Measurements from ENCODE around the gene FXYD5.
"Not testable (repeated sequence)": the region's sequence is repeated elsewhere in the genome, so short reads cannot be mapped to it uniquely, and the experiment has no call there.

Gene FXYD5

DNA sequence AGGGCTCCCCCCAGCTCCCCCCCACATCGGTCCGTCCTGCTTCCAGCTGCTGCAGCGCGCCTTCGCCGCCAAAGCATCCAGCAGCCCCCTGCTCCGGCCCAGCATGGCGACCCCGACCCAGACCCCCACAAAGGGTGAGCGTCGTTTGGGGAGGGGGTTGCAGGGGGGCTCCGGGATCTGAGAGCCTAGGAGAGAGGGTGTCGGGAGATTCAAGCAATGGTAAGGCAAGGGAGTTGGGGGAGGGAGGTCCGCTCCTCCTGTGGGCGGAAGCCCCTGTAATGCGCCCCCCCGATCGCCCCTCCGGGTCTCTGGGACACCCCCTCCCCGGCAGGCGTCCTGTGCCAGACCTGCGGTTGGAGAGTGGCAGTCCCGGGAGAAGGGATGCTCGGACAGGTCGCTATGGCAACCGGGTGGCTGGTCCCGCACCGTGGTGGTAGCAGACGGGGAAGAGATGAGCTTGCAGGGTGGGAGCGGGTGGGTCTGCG is 11.3 kb upstream of the FXYD5 start, which contains the start of gene FXYD7:
Gene FXYD7 (plus strand): TSS at position 25 of the 485 bp plus-strand sequence. CDS start 79 bp downstream, at position 104.
- Histone ChIP-seq H3K4me2 (peak within 1 kb of the TSS; percentile 98), H4K20me1 (no peaks in the 10 kb centered on the region), H3K27ac (no peak within 1 kb of the TSS), H3K9ac (peak within 1 kb of the TSS; percentile 66), H3K36me3 (no peaks in the 10 kb centered on the region), H3K27me3 (peaks cover 11% of the 10 kb centered on the region; the same call in 1 of the 2 replicates), H3K9me3 (no peaks in the 10 kb centered on the region), H3K4me1 (peaks cover 73% of the 10 kb centered on the region), H3K4me3 (peak within 1 kb of the TSS; percentile 65)
- no peak for TF ChIP-seq Cebpa-rat (IDR thresholded peaks at IDR 0.05)

DNA sequence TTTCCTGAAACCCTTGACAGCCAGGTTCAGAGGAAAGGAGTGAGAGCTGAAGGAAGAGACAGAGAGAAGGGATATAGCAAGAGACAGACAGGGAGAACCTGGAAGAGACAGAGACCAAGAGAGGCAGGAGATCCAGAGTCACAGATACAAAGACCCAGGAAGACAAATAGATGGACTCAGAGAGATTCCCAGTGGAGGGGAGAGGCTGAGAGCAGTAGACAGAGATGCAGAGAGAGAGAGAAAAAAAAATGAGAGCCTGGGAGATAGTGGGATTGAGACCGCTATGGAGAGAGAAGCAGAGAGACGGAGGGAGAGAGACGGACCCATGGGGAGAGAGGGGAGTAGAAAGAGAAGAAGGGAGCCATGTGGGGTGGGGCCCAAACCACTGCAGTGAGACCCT is 10.7 kb upstream of the FXYD5 start:
- peaks cover 67% of the 10 kb centered on the region for H3K4me1 ChIP-seq
- peaks cover 11% of the 10 kb centered on the region; the same call in 1 of the 2 replicates for H3K27me3 ChIP-seq
- TF ChIP-seq Cebpa-rat (IDR thresholded peaks at IDR 0.05): no peak
- H3K9ac ChIP-seq: no peak overlapping the region
- H3K4me3 ChIP-seq: no peak overlapping the region
- H3K4me2 ChIP-seq: peak overlapping the region; percentile 96
- H3K9me3 ChIP-seq: no peaks in the 10 kb centered on the region
- no peak overlapping the region for H3K27ac ChIP-seq
- no peaks in the 10 kb centered on the region for H4K20me1 ChIP-seq
- no peaks in the 10 kb centered on the region for H3K36me3 ChIP-seq

DNA sequence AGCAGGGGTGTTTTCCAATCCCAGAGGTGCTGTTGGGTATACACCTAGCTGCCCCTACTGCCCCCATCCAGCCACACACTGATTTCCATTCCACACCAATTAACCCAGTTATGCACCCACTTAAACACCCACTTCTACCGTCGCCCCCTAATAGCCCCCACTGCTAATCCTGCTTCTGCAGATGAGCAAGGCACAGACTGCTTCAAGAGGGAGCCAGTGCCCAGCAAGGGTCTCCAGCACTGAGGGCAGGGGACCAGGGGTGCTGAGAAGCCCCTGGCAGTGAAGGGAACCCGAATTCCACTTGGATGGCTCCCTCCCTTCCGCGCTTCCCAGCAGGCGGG is 10.3 kb upstream of the FXYD5 start:
- H4K20me1 ChIP-seq: no peaks in the 10 kb centered on the region
- no peak overlapping the region for H3K4me3 ChIP-seq
- peaks cover 63% of the 10 kb centered on the region for H3K4me1 ChIP-seq
- peak overlapping the region; percentile 96 for H3K4me2 ChIP-seq
- TF ChIP-seq Cebpa-rat (IDR thresholded peaks at IDR 0.05): no peak
- no peaks in the 10 kb centered on the region for H3K36me3 ChIP-seq
- H3K9ac ChIP-seq: no peak overlapping the region
- H3K27me3 ChIP-seq: peaks cover 11% of the 10 kb centered on the region; the same call in 1 of the 2 replicates
- H3K27ac ChIP-seq: no peak overlapping the region
- H3K9me3 ChIP-seq: no peaks in the 10 kb centered on the region

DNA sequence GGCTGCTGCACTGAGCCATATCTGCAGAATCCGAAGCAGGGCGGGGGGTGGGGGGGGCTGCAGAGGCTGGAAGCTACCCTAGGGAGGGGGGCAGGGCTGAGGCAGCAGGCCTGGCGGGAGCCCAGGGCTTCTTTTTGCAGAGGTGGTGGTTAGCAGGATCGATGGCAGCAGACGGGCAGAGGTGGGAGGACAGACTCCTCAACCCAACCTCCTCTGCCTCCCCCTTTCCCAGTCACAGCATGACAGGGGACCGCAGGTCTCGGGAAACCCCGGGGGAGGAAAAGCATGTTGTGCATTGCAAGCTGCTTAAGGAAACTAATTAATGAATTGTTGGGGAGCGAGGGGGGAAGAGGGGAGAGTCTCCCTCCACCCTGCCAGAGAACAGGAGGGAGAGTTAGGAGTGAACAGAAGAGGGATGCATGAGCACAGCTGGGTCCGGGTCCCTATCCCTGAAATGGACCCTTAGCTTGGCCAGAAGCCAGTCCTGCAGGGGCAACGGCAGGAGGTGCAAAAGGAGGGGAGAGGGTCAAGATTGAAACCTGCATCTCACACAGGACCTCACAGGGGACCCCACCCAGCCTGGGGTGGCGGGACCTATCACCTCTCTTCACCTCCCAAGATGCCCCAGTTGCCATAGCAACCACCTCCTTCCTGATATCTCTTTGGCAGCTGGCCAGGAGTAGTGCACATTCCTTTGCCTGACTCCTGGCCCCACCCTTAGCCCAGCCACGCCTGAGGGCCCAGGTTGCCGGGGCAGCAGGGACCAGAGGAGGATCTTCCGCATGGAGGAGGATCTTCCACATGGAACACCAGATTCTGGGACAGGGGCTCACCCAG is 9.7 kb upstream of the FXYD5 start:
- Histone ChIP-seq H3K36me3 (no peaks in the 10 kb centered on the region), H3K9ac (no peak overlapping the region), H3K9me3 (no peaks in the 10 kb centered on the region), H3K4me3 (no peak overlapping the region), H4K20me1 (no peaks in the 10 kb centered on the region), H3K4me1 (peaks cover 57% of the 10 kb centered on the region), H3K27me3 (peaks cover 11% of the 10 kb centered on the region; the same call in 1 of the 2 replicates), H3K27ac (no peak overlapping the region), H3K4me2 (peak overlapping the region; percentile 96)
- TF ChIP-seq Cebpa-rat (IDR thresholded peaks at IDR 0.05): no peak

DNA sequence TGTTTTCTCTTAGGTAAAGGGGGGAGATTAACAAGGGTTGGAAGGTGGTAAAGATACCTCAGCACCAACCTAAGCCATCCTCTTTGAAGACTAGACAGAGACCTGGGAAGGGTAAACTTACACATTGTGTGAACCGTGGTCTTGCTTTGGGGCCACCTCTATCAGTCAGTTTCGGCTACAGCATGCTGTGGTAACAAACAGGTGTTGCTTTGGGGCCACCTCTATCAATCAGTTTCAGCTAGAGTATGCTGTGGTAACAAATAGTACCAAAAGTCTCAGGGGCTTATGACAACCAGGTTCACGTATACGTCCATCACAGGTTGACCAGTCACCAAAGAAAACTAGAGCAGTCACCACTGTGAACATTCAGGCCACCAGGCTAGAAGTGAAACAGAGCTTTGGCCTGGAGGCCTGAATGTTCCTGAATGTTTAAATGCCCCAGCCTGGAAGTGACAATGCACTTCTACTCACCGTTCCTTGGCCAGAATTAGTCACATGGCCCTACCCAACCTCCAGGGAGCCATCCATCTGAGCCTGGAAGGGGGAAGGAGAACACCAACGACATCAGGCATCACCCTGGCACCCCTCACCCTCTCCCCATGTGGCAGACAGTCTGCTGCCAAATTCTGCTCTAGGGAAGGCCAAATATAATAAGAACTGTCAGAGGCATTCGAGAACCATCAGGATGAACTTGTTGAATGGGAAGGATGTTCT is 7.6 kb upstream of the FXYD5 start:
- Histone ChIP-seq H3K9me3 (no peaks in the 10 kb centered on the region), H3K4me2 (no peak overlapping the region), H3K27me3 (peaks cover 7% of the 10 kb centered on the region; the same call in 1 of the 2 replicates), H3K4me3 (no peak overlapping the region), H3K9ac (no peak overlapping the region), H3K27ac (no peak overlapping the region), H4K20me1 (no peaks in the 10 kb centered on the region), H3K4me1 (peaks cover 44% of the 10 kb centered on the region), H3K36me3 (no peaks in the 10 kb centered on the region)
- TF ChIP-seq Cebpa-rat (IDR thresholded peaks at IDR 0.05): no peak

DNA sequence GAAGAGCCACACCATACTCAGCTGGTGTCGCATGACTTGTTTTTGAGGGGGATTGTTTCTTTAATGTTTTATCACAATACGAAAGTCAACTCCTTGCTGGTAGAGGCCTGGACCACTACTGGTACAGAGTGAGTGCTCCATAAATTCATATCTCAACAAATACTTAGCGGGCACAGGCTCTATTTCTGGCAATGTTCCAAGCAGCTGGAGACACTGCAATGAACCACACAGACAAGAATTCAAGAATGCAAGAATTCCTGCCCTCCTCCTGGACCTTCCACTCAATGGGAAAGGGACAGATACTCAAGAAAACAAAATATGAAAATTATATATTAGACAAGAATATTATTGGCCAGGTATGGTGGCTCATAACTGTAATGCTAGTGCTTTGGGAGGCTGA is 5.1 kb upstream of the FXYD5 start:
- no peak for TF ChIP-seq Cebpa-rat (IDR thresholded peaks at IDR 0.05)
- H3K36me3 ChIP-seq: no peaks in the 10 kb centered on the region

DNA sequence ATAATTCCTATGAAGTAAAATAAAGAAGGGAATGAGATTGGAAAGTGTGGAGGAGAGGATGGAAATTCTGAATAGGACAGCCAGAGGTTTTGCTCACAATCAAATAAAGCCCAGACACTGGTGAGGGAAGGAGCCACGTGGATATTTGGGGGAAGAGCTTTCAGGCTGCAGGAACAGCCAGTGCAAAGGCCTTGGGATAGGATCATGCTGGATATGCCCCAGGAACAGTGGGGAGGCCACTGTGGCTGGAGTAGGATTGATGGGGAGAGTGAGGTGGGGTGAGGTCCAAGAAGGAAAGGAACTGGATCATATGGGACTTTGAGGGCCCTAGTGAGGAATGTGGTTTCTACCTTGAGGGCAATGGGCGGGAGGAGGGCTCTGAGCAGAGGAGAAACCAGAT is 4.1 kb upstream of the FXYD5 start:
- peaks cover 36% of the 10 kb centered on the region for H3K4me1 ChIP-seq
- H3K9ac ChIP-seq: no peak overlapping the region
- H4K20me1 ChIP-seq: peaks cover 5% of the 10 kb centered on the region
- no peaks in the 10 kb centered on the region for H3K36me3 ChIP-seq
- no peak overlapping the region for H3K4me2 ChIP-seq
- no peak overlapping the region for H3K4me3 ChIP-seq
- H3K9me3 ChIP-seq: no peaks in the 10 kb centered on the region
- no peak overlapping the region for H3K27ac ChIP-seq
- no peak for TF ChIP-seq Cebpa-rat (IDR thresholded peaks at IDR 0.05)
- H3K27me3 ChIP-seq: no peaks in the 10 kb centered on the region

More for the DNA sequence above, 5.1 kb upstream of the FXYD5 start:
- H3K4me2 ChIP-seq: no peak overlapping the region
- H3K4me3 ChIP-seq: no peak overlapping the region
- H3K27ac ChIP-seq: no peak overlapping the region
- H4K20me1 ChIP-seq: no peaks in the 10 kb centered on the region
- H3K9ac ChIP-seq: no peak overlapping the region
- H3K4me1 ChIP-seq: peaks cover 46% of the 10 kb centered on the region
- no peaks in the 10 kb centered on the region for H3K27me3 ChIP-seq
- H3K9me3 ChIP-seq: no peaks in the 10 kb centered on the region

DNA sequence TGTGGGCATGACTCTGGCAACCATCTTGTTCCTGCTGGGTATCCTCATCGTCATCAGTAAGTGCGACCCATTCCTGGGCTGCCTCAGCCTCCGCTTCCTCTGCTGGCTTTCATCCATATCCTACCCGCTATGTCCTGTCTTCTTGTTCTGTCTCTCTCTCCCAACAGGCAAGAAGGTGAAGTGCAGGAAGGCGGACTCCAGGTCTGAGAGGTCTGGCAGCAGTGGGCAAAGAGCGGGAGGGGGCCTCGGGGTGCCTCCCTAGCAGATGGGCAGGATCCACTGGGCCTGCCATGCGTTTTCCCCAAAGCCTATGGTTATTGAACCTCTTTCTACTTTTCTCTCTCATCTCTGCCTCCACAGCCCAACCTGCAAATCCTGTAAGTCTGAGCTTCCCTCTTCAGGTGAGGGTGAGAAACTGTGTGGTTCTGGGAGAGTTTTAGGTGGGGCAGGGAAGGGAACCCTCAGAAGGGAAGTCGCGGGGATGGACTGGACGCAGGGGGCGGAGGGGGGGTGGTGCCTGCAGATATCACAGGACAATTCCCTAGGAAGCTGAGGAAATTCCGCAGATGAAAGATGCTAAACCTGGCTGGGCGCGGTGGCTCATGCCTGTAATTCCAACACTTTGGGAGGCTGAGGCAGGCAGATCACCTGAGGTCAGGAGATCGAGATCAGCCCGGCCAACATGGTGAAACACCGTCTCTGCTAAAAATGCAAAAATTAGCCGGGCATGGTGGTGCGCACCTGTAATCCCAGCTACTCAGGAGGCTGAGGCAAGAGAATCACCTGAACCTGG is 3.1 kb upstream of the FXYD5 start:
- Histone ChIP-seq H3K4me3 (no peak overlapping the region), H3K9ac (no peak overlapping the region), H3K27me3 (no peaks in the 10 kb centered on the region), H3K4me2 (no peak overlapping the region), H3K36me3 (peaks cover 5% of the 10 kb centered on the region; the same call in 1 of the 2 replicates), H3K4me1 (peaks cover 45% of the 10 kb centered on the region), H3K9me3 (no peaks in the 10 kb centered on the region), H4K20me1 (peaks cover 15% of the 10 kb centered on the region), H3K27ac (no peak overlapping the region)
- no peak for TF ChIP-seq Cebpa-rat (IDR thresholded peaks at IDR 0.05)

DNA sequence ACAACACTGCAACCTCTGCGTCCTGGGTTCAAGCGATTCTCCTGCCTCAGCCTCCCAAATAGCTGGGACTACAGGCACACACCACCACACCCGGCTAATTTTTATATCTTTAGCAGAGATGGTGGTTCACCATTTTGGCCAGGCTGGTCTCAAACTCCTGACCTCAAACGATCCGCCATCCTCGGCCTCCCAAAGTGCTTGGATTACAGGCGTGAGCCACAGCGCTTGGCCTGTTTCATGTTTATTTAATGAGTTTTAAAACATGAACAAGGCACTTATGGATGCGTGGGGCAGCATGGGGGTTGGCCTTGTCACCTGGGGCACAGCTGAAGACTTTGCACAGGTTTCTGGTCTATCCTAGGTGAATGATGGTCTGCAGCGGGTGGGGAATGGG is 1.4 kb upstream of the FXYD5 start:
- peaks cover 55% of the 10 kb centered on the region for H3K4me1 ChIP-seq

More for the DNA sequence above, 1.4 kb upstream of the FXYD5 start:
- not testable (repeated sequence) for H3K27ac ChIP-seq, H3K9me3 ChIP-seq, H3K27me3 ChIP-seq, H3K9ac ChIP-seq
- H3K36me3 ChIP-seq: peaks cover 21% of the 10 kb centered on the region
- H4K20me1 ChIP-seq: peaks cover 31% of the 10 kb centered on the region
- H3K4me2 ChIP-seq: peak overlapping the region; percentile 100
- H3K4me3 ChIP-seq: peak overlapping the region; percentile 87; the same call in 1 of the 2 replicates
